Measurements from ENCODE around the gene RAMACL.

DNA sequence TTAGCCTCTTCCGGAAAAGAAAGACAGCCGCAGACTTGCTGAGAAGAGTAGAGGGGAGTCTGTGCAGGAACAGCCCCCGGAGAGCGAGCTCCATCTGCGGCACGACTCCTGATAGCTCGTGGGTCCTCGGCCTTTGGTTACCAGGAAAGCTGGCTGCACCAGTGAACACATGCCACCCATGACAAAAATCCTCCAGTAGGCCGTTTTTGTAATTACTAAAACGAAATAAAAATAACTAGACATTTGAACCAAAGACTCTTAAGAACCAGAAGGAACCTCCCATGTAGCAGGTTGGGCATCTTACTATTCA lies 42.2 kb downstream of the RAMACL start:
- TF ChIP-seq, protein P1, sequence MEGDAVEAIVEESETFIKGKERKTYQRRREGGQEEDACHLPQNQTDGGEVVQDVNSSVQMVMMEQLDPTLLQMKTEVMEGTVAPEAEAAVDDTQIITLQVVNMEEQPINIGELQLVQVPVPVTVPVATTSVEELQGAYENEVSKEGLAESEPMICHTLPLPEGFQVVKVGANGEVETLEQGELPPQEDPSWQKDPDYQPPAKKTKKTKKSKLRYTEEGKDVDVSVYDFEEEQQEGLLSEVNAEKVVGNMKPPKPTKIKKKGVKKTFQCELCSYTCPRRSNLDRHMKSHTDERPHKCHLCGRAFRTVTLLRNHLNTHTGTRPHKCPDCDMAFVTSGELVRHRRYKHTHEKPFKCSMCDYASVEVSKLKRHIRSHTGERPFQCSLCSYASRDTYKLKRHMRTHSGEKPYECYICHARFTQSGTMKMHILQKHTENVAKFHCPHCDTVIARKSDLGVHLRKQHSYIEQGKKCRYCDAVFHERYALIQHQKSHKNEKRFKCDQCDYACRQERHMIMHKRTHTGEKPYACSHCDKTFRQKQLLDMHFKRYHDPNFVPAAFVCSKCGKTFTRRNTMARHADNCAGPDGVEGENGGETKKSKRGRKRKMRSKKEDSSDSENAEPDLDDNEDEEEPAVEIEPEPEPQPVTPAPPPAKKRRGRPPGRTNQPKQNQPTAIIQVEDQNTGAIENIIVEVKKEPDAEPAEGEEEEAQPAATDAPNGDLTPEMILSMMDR (IDR thresholded peaks at IDR 0.05), result no peak
- TF ChIP-seq POLR2A (IDR thresholded peaks at IDR 0.05), result no peak
